GF-D8 (cell line): Measurements from ENCODE around the gene TSSK1B.
"Not testable (repeated sequence)": the region's sequence is repeated elsewhere in the genome, so short reads cannot be mapped to it uniquely, and the experiment has no call there.

Source experiments
- DNase-seq: peaks from one replicate; lab custom pipeline; 2025; lab: John Stamatoyannopoulos, UW

The TSSK1B gene

GRCh38 chr5:113434889-113435288, at the start of gene TSSK1B:
Gene TSSK1B, minus strand, starts transcription at chr5:113434989. Its CDS starts 150 bp downstream, at chr5:113434839.
- DNase-seq, result no peak

GRCh38 chr5:113480243-113480642, 45.5 kb upstream of the TSSK1B start:
- no peak for DNase-seq

DNA sequence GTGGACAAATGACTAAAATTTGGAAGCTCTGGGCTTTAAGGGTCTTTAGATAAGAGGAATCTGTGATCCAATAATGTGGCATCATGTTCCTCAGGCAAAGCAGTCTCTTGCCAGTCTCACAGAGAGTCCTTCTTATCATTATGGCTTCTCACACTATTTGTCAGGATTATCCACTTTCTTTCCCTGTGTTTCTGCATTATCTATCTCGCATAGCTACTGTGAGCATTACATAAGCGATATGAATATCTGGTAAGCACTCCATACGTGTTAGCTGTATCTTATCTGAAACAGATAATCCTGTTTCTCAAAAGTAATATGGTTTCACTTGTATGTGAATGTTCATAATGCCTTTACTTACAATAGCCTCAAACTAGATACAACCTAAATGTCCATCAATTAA, 43.9 kb upstream of the TSSK1B start:
- no peak for DNase-seq

- DNase-seq, result no peak
Measured at GRCh38 chr5:113474100-113474728, 39.4 kb upstream of the TSSK1B start.

- DNase-seq, result no peak
Measured at GRCh38 chr5:113463032-113463431, 28.2 kb upstream of the TSSK1B start.

DNA sequence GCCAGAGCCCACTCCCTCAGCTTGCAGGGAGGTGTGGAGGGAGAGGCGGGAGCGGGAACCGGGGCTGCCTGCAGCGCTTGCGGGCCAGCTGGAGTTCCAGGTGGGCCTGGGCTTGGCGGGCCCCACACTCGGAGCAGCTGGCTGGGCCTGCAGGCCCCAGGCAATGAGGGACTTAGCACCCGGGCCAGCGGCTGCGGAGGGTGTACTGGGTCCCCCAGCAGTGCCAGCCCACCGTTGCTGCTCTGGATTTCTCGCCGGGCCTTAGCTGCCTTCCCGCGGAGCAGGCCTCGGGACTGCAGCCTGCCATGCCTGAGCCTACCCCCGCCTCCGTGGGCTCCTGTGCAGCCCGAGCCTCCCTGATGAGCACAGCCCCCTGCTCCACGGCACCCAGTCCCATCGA, 22.3 kb upstream of the TSSK1B start:
- DNase-seq, result not testable (repeated sequence)

GRCh38 chr5:113452941-113453340, 18.2 kb upstream of the TSSK1B start:
- no peak for DNase-seq

DNA sequence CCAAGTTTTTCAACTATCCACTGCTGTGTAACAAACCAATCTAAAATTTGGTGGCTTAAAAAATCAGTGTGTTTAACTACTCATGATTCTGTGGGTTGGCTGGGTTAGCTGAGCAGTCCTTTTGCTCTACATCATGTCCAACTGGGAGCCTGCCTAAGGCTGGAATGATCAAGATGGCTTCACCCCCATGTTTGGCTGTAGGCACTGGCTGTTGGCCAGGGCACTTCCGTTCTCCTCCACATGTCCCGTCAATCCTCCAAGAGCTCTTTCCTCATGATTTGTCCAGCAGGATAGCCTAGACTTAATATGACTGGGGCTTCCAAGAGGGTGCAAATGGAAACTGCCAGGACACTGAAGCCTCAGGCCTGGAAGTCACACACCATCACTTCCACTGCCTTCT, 17.0 kb upstream of the TSSK1B start:
- DNase-seq, result no peak

- DNase-seq, result no peak
Measured at GRCh38 chr5:113450929-113451328, 16.1 kb upstream of the TSSK1B start.

DNA sequence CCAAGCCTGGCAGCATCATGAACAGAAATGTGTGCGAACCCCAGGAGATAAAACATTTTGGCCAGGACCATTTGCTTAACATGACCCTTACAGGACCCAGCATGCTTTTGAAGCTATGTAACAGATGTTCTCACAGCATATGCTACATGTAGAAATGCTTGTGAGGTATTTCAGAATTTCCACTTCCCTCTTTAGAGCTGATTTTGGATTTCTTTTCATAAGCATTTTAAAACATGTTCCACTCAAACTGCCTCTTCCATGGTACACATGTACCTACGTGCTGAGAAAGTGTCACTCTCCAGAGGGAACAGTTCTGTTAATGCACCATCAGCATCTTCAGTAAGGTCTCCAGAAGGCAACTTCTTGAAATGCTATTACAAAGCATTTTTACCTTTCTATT, 15.7 kb upstream of the TSSK1B start:
- no peak for DNase-seq

GRCh38 chr5:113448252-113448651, 13.5 kb upstream of the TSSK1B start:
- no peak for DNase-seq

- DNase-seq, result no peak
Measured at GRCh38 chr5:113447498-113448050, 12.8 kb upstream of the TSSK1B start.

- no peak for DNase-seq
Measured at GRCh38 chr5:113446358-113446927, 11.7 kb upstream of the TSSK1B start.

- DNase-seq, result no peak
Measured at GRCh38 chr5:113437111-113437510, 2.3 kb upstream of the TSSK1B start.

- no peak for DNase-seq
Measured at GRCh38 chr5:113435575-113435974, 786 bp upstream of the TSSK1B start.

- no peak for DNase-seq
Measured at GRCh38 chr5:113433862-113434612, 752 bp downstream of the TSSK1B start.

DNA sequence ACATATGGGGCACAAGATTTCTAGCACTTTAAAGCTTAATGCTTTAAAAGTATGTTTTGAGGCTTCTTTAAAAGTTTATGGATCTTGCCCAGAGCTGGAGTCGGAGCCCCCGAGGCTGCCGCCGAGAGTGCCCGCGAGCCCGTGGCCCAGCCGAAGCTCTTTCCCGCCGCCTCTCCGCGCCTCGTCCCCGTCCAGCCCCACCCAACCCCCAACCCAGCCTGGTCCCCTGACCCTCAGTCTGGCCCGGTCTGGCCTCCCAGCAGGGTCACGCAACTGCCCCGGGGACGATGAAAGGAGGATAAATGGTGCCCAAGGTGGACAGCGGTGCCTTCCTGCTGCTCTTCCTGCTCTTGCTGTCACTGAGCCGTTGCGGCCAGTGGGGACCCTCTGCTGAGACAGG, 1.7 kb downstream of the TSSK1B start:
- DNase-seq, result no peak

- DNase-seq, result no peak
Measured at GRCh38 chr5:113427871-113428574, 6.8 kb downstream of the TSSK1B start.

DNA sequence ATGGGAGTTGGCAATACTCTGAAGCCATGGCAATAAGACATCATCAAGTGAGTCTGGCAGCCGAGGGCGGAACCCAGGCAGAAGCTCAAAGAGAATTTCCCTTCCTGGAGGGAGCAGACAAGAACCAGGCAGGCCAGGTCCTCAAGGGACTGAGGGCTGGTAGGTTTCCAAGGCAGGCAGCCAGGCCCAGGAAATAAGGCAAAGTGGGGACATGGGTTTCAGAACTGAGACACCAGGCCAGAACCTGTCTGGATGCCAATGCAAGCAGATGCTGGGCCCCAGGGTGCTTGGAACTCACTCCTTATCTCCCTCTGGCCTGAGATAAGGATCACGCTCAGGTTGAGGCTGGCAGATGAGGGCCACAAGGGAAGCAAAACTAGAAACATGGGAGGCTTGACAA, 8.9 kb downstream of the TSSK1B start:
- no peak for DNase-seq

- DNase-seq, result no peak
Measured at GRCh38 chr5:113421693-113422092, 13.1 kb downstream of the TSSK1B start.

GRCh38 chr5:113405530-113405929, 29.3 kb downstream of the TSSK1B start:
- no peak for DNase-seq

DNA sequence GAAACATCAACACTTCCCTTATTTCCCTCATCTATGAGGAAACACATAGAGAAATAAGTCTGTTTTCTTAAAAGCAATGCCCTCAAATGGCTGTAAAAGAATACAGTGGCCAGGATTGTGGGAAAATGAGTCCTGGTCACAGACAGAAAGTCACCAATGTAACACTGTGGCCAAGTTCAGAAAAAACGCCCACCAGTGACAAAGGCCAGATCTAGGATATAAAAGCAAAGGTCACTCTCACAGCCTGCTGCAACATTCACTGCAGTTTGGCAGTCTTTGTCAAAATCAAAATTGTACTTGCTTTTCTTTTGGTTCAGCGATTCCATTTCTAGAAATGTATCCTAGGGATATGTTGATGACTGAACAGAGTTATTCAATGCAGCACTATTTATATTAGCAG, 30.5 kb downstream of the TSSK1B start:
- no peak for DNase-seq
